ENCODE results near the gene BCCIP. TPM values are rescaled to one million over a fixed set of nuclear protein-coding genes. Genes with fewer than 3 reads are reported as not detected.
A peak's percentile ranks its signal among the peaks of the same experiment; 100 is the strongest.

The BCCIP gene
- total RNA-seq, 2 experiments from 2014 or later = 103 to 107 TPM

DNA sequence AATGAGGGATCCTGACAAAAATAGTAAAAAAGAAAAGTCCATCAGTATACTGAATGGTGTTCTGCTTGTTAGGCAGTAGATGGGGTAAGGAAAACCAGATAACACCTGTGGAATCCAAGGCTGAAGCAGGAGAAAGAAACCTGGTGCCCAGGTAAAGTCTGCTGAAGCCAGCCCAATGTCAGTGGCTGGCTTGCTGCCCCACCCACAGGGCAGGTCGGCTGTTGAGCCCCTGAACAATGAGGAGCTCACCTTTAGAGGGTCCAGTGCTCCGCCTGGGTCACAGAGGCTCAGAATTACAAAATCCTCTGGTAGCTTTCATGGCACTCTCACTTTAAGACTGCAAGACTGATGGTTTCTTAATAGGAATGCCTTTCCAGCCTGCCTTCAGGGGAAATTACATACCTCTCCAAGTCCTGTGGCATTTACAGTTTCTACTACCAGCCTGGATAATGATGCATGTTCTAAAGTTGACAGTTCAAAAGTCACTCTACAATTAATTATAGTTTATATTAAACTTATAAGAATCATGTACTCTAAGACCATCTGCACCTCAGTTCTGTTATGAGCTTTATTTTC is 33.9 kb downstream of the BCCIP start:
- CTCF ChIA-PET = no interaction called here
- Mint-ChIP-seq H3K27me3 (ENCODE audit: low read depth) (no peaks in the 10 kb centered on the region), H3K4me3 (no peak overlapping the region), H3K36me3 (ENCODE audit: low read depth) (peaks cover 12% of the 10 kb centered on the region), H3K9me3 (no peaks in the 10 kb centered on the region), H3K27ac (no peak overlapping the region), H3K4me1 (ENCODE audit: low read depth) (no peaks in the 10 kb centered on the region)
- no peak for DNase-seq
- intact Hi-C loops (cut with micrococcal nuclease) = no loop called here

DNA sequence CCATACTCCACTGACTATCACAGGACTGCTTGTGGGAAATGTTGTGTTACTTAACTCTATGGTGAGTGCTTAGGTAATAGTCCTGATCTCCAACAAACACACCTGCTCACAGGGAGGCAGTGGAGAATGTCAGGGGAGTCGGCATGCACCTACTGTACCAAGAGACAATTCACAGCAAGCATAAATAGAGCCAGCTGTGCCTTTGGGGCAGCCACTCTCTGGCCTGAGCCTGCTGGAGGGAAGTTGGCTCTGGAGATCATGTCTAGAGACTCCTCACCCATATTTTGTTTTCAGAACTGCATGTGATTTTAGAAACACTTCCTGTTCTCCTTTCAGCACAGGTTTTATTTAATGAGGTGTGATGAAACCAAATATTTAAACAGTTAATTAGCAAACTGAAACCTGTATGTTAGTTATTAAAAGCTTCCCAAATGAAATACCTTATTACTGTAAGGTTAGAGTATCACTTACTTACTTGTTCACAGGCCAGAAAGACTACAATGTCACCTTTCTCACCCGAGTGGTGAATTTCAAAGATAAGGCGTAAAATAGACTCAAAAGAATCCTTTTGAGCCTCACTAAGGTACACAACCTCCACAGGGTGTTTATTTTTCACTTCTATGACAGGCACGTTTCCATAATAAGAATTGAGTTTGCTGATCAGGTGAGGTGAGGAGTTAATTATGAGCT is 35.9 kb downstream of the BCCIP start:
- CTCF ChIA-PET = interaction anchor here (1.1 kb wide), 1 partner anchor 227 kb away, joined by 3 read pairs; no protein-coding TSS in a partner anchor

DNA sequence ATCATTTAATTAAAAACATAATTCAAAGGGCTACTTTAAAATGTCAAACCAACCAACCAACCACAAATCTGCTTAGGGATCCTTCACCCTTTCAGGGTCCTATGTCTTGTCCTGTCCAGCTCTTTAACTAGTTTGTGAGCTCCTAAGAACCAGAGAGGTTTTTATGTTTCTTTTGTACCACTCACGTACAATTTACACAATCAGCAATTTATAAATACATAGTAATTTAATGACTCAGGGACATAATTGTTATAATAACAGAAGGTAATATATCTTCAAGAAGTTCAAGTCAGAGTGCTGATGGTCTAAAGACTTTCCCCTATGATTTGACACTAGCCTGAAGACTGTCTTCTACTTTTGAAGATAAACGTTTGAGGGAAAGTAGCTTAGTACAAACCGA is 41.8 kb downstream of the BCCIP start:
- CTCF ChIA-PET = no interaction called here
- Mint-ChIP-seq H3K27me3 (ENCODE audit: low read depth) (no peaks in the 10 kb centered on the region), H3K4me1 (ENCODE audit: low read depth) (no peaks in the 10 kb centered on the region), H3K9me3 (no peaks in the 10 kb centered on the region), H3K27ac (no peak overlapping the region), H3K4me3 (no peak overlapping the region), H3K36me3 (ENCODE audit: low read depth) (peaks cover 4% of the 10 kb centered on the region)
- intact Hi-C loops (cut with micrococcal nuclease) = no loop called here
- DNase-seq = no peak

More for the DNA sequence above, 35.9 kb downstream of the BCCIP start:
- intact Hi-C loops (cut with micrococcal nuclease) = no loop called here
- no peak overlapping the region for H3K27ac Mint-ChIP-seq
- H3K36me3 Mint-ChIP-seq (ENCODE audit: low read depth) = no peaks in the 10 kb centered on the region
- no peak for DNase-seq
- H3K4me1 Mint-ChIP-seq (ENCODE audit: low read depth) = no peaks in the 10 kb centered on the region
- no peak overlapping the region for H3K4me3 Mint-ChIP-seq
- H3K9me3 Mint-ChIP-seq = no peaks in the 10 kb centered on the region
- H3K27me3 Mint-ChIP-seq (ENCODE audit: low read depth) = no peaks in the 10 kb centered on the region

DNA sequence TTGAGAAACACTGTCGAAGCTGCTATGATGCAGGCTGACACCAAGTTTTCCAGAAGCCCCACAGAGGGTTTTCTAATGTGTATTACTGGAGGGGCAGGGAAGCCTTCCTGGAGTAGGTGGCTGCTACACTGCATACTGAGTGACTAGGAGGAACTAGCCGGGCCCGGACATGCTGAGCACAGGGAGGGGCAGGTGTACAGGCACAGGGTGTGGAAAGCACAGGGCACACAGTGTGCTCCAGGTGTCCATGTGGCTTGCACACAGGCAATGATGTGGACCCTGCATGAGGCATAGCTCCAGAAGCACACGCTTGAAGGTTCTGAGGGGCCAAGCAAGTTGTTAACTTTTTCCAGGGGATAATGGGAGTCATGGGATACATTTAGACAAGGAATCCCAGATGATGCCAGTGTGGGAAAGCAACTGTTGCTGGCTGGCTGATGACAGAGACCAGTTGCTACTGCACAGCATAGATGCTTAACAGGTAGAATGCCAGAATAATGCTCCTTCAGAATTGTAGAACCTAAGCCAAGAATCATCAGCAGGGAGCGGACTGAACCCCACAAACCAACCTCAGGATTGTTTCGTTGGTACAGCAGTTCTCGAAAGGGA is 43.2 kb downstream of the BCCIP start:
- Mint-ChIP-seq H3K4me3 (no peak overlapping the region), H3K36me3 (ENCODE audit: low read depth) (peaks cover 4% of the 10 kb centered on the region), H3K4me1 (ENCODE audit: low read depth) (no peaks in the 10 kb centered on the region), H3K27me3 (ENCODE audit: low read depth) (no peaks in the 10 kb centered on the region), H3K27ac (no peak overlapping the region), H3K9me3 (no peaks in the 10 kb centered on the region)
- no peak for DNase-seq
- CTCF ChIA-PET = interaction anchor here (0.6 to 0.7 kb wide), 2 partner anchors 501 to 777 kb away, joined by 3 read pairs; no protein-coding TSS in a partner anchor
- intact Hi-C loops (cut with micrococcal nuclease) = no loop called here

DNA sequence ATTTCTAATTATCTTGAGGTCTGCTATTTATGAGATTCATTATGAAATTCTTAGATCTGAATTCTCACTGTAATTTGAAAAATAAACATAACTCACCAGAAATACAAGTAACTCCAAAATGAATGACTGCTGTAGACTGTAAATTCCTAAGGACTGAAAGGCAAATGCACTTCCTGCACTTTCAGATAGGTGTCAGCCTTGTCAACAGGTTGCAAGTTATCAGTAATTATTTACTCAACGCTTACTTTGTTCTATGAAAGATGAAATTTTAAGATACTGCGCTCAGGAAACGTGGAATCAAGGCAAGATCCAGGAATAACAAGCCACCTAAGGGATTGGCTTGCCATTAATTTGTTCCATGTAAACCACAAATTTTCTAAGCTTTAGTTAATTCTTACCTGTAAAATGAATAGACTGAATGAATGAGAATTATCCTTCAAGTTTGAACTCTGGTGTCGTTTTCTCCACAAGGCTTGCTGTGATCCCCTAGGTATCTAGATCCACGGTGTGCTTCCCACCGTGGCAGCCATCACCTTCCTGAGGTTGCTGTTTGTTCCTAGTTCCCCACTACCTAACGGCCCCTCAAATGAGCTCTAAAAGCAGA is 45.1 kb downstream of the BCCIP start:
- Mint-ChIP-seq H3K27me3 (ENCODE audit: low read depth) (no peaks in the 10 kb centered on the region), H3K4me1 (ENCODE audit: low read depth) (no peaks in the 10 kb centered on the region), H3K36me3 (ENCODE audit: low read depth) (peaks cover 4% of the 10 kb centered on the region), H3K4me3 (no peak overlapping the region), H3K9me3 (no peaks in the 10 kb centered on the region), H3K27ac (no peak overlapping the region)
- peak; percentile 38 for DNase-seq
- intact Hi-C loops (cut with micrococcal nuclease) = loop anchor here (1.0 to 2.0 kb wide), 3 partner anchors 114 to 880 kb away; no protein-coding TSS in a partner anchor
- CTCF ChIA-PET = interaction anchor here (0.6 to 2.0 kb wide), 4 partner anchors 10 to 112 kb away, joined by 3 to 6 read pairs (median 4); no protein-coding TSS in a partner anchor

DNA sequence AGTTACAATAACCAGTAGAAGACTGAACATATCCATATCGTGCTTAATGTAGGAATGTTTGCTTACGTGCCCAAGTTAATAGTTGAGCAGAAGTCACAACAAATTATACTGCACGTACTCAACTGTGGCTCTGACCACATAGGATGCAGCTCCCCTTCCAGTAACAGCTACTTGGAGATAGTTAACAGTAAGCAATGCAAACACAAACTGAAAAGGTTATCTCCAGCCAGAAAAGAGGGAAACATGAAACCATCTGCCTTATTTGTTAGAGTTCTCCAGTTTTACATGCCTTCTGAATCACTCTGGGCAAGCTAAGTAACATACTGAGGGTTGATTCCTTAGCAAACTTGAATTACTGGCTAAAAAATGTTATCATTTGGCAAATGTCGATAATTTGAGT is 48.0 kb downstream of the BCCIP start:
- H3K36me3 Mint-ChIP-seq (ENCODE audit: low read depth) = peaks cover 13% of the 10 kb centered on the region
- peaks cover 5% of the 10 kb centered on the region for H3K9me3 Mint-ChIP-seq
- H3K27ac Mint-ChIP-seq = no peak overlapping the region
- H3K27me3 Mint-ChIP-seq (ENCODE audit: low read depth) = no peaks in the 10 kb centered on the region
- no peak for DNase-seq
- no peak overlapping the region for H3K4me3 Mint-ChIP-seq
- intact Hi-C loops (cut with micrococcal nuclease) = no loop called here
- CTCF ChIA-PET = interaction anchor here (0.6 kb wide), 1 partner anchor 43 kb away, joined by 3 read pairs; no protein-coding TSS in a partner anchor
- H3K4me1 Mint-ChIP-seq (ENCODE audit: low read depth) = no peaks in the 10 kb centered on the region

DNA sequence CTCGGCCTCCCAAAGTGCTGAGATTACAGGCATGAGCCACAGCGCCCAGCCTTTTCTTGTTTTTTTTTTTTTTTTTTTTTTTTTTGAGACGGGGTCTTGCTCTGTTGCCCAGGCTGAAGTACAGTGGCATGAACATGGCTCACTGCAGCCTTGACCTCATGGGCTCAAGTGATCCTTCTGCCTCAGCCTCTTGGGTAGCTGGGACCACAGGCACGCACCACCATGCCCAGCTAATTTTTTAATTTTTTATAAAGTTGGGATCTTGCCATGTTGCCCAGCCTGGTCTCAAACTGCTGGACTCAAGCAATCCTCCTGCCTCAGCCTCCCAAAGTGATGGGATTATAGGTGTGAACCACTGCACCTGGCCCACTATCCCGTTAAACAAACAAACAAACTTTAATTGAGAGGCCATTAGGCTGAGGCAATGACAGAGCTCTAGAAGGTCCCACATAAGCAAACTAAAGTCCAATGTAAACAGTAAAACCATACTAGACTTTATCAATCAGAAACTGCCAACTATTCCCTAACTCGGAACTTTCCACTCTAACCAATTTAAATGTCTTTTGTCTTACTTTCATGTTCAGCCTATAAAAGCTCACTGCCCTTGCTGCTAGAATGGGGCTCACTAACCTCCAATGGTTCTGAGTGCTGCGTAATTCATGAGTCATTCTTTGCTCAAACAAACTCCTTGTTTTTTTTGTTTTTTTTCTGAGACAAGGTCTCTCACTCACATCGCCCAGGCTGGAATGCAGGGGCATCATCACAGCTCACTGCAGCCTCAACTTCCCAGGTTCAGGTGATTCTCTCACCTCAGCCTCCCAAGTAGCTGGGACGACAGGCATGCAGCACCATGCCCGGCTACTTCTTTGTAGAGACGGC is 55.9 kb downstream of the BCCIP start:
- Mint-ChIP-seq H3K36me3 (ENCODE audit: low read depth) (peaks cover 32% of the 10 kb centered on the region), H3K4me1 (ENCODE audit: low read depth) (no peaks in the 10 kb centered on the region), H3K27me3 (ENCODE audit: low read depth) (no peaks in the 10 kb centered on the region), H3K9me3 (peaks cover 7% of the 10 kb centered on the region), H3K27ac (no peak overlapping the region), H3K4me3 (no peak overlapping the region)
- intact Hi-C loops (cut with micrococcal nuclease) = no loop called here
- DNase-seq = no peak
- CTCF ChIA-PET = no interaction called here

DNA sequence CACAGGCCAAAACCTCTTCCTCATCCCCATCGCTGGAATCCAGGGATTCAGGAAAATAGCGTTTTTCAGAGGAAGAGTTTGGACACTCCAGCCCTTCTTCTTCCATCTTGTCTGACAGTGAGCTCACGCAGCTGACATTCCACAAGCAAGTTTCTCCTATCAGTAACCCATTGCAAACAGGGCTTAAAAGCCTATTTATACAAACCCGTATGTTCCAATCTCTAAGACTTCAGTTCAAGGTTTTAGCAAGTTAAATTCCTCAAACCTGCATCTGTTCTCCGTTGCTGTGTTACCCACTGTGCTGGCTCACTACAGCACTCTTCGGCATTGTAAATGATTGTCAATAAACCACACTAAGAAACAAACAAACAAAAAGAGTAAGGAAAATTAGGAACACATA is 57.4 kb downstream of the BCCIP start:
- DNase-seq = no peak
- peaks cover 4% of the 10 kb centered on the region for H3K9me3 Mint-ChIP-seq
- no peaks in the 10 kb centered on the region for H3K4me1 Mint-ChIP-seq (ENCODE audit: low read depth)
- CTCF ChIA-PET = no interaction called here
- peaks cover 25% of the 10 kb centered on the region for H3K36me3 Mint-ChIP-seq (ENCODE audit: low read depth)
- intact Hi-C loops (cut with micrococcal nuclease) = no loop called here
- no peak overlapping the region for H3K4me3 Mint-ChIP-seq
- H3K27me3 Mint-ChIP-seq (ENCODE audit: low read depth) = no peaks in the 10 kb centered on the region
- no peak overlapping the region for H3K27ac Mint-ChIP-seq

DNA sequence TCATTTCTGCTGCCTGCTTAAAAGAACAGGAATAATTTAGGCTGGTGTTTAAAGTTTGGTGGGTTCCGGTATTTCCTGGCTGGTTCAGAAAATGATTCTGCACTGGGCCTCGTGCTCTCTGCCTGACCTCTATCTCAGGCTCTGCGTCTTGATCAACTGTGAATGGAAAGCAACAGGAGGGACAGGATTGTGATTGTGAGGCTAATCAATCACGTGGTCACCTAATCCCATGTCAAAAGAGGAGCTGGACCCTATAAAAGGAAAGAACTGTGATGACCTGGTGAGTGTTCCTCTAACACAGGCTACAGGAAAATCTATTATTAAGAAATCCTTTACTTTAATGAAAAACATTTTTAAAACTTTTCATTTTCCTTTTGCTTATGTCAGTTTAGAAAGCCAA is 57.8 kb downstream of the BCCIP start, which contains the start of gene DHX32:
DHX32 (minus strand) TSS at position 101 of the 400 bp plus-strand sequence. CDS start 468 bp downstream, outside the sequence.
- Mint-ChIP-seq H3K27ac (no peak within 1 kb of the TSS), H3K36me3 (ENCODE audit: low read depth) (peaks cover 22% of the 10 kb centered on the region), H3K4me3 (no peak within 1 kb of the TSS), H3K4me1 (ENCODE audit: low read depth) (no peaks in the 10 kb centered on the region), H3K27me3 (ENCODE audit: low read depth) (no peaks in the 10 kb centered on the region), H3K9me3 (peaks cover 4% of the 10 kb centered on the region)
- intact Hi-C loops (cut with micrococcal nuclease) = no loop called here
- CTCF ChIA-PET = no interaction called here
- DNase-seq = no peak

DNA sequence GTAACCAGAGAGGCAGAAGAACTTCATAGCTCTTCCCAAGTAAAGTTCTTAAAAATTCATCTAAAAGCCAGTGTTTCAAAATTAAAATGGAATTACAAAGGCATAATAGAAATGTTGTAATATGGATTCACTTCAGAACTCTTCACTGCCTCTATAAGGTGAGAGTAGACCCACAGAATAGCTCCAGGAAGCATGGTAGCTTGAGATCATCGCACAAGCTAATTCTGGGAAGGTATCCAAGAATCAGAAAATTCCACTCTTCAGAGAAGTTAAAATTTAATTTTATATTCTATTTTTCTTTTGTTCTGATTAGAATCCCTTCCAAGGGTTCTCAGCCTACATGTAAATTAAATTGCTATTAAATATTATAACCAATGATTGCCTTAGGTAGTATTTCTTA is 59.2 kb downstream of the BCCIP start:
- H3K4me1 Mint-ChIP-seq (ENCODE audit: low read depth) = no peaks in the 10 kb centered on the region

DNA sequence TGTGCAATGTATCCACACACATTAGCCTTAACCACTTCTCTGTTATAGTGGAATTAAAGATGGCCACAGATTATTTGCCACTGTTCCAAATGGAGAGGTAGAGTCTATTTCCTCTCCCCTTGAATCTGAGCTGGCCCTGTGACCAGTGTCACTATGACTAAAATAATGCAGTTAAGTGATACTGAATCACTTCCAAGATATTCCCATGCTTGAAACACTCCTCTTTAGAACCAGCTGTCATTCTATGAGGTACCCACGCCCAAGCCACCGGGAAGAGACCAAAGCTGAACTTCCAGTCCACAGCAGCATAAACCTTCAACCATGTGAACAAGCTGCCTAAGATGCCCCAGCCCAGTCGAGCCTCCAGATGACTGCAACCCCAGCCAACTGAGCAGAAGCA is 59.9 kb downstream of the BCCIP start:
- no peaks in the 10 kb centered on the region for H3K4me1 Mint-ChIP-seq (ENCODE audit: low read depth)
- H3K27ac Mint-ChIP-seq = no peak overlapping the region
- H3K36me3 Mint-ChIP-seq (ENCODE audit: low read depth) = peaks cover 14% of the 10 kb centered on the region
- no peaks in the 10 kb centered on the region for H3K9me3 Mint-ChIP-seq
- intact Hi-C loops (cut with micrococcal nuclease) = no loop called here
- no peak overlapping the region for H3K4me3 Mint-ChIP-seq
- CTCF ChIA-PET = interaction anchor here (1.1 kb wide), 1 partner anchor 14 kb away, joined by 5 read pairs; no protein-coding TSS in a partner anchor
- no peaks in the 10 kb centered on the region for H3K27me3 Mint-ChIP-seq (ENCODE audit: low read depth)
- DNase-seq = no peak

More for the DNA sequence above, 59.2 kb downstream of the BCCIP start:
- Mint-ChIP-seq H3K36me3 (ENCODE audit: low read depth) (peaks cover 18% of the 10 kb centered on the region), H3K27ac (no peak overlapping the region), H3K27me3 (ENCODE audit: low read depth) (no peaks in the 10 kb centered on the region), H3K4me3 (no peak overlapping the region), H3K9me3 (no peaks in the 10 kb centered on the region)
- intact Hi-C loops (cut with micrococcal nuclease) = no loop called here
- no peak for DNase-seq
- CTCF ChIA-PET = interaction anchor here (0.6 to 1.1 kb wide), 3 partner anchors 13 to 31 kb away, joined by 3 to 5 read pairs (median 3); no protein-coding TSS in a partner anchor
